Breast epithelium (tissue), 4 donors: ENCODE results near the gene AFF3. TPM values are rescaled to one million over a fixed set of nuclear protein-coding genes. Genes with fewer than 3 reads are reported as not detected.

Experiments
- DNase-seq, 2 donors: peaks; one replicate each; pipeline ENCODE4 v3.0.0-alpha.2; 2019; ENCODE audit warnings: low spot score in 2 of 2
- H3K27ac ChIP-seq, 2 donors: fragments of 200-600 bp; sonication (generic) in 1 of 2; one replicate each; pipeline ENCODE4 v1.5.1; 2016 to 2019; ENCODE audit warnings: mild to moderate bottlenecking in 1 of 2
- H3K27me3 ChIP-seq, 2 donors: fragments of 200-600 bp; sonication (generic) in 1 of 2; one replicate each; pipeline versions ENCODE4 v1.5.1 to v1.6.0; 2017 to 2019; ENCODE audit warnings: control low read depth in 1 of 2, mild to moderate bottlenecking in 1 of 2
- H3K36me3 ChIP-seq: fragments of 200-600 bp; one replicate; pipeline ENCODE4 v1.5.1; 2019
- H3K4me1 ChIP-seq, 2 donors: fragments of 200-600 bp; sonication (generic); one replicate each; pipeline ENCODE4 v1.5.1; 2016 to 2019; ENCODE audit warnings: control low read depth in 1 of 2
- H3K4me3 ChIP-seq, 3 donors: fragments of 200-600 bp; sonication (generic); 1 replicate in 2 of 3; 2 replicates in 1 of 3; pipeline ENCODE4 v1.5.1; 2016 to 2019; ENCODE audit warnings: mild to moderate bottlenecking in 3 of 3, moderate library complexity in 2 of 3
- H3K9me3 ChIP-seq, 2 donors: fragments of 200-600 bp; sonication (generic) in 1 of 2; one replicate each; pipeline ENCODE4 v1.5.1; 2016 to 2019; ENCODE audit warnings: control low read depth in 1 of 2
- POLR2A ChIP-seq: fragments of 450-650 bp; IDR thresholded peaks from one replicate; pipeline ENCODE4 v1.6.1; 2016; ENCODE audit warnings: antibody characterized with exemption, mild to moderate bottlenecking, moderate library complexity
- POLR2AphosphoS5 ChIP-seq, 3 donors: sonication (generic); formaldehyde crosslinking; IDR thresholded peaks; one replicate each; pipeline ENCODE4 v1.6.1; 2017; ENCODE audit warnings: antibody characterized with exemption in 3 of 3
- intact Hi-C: fragments of 100-400 bp; cut with DNase I; formaldehyde crosslinking; loops from one replicate; pipeline ENCODE4 v1.15.1; 2023; ENCODE audit warnings: low total_unique reads
- total RNA-seq, 3 donors: library from RNA; depleted of rRNA; stranded (reverse); fragments of >200 nt; gene quantifications; one replicate each; pipeline ENCODE4 v1.1.0, GENCODE V29; 2016
- TF ChIP-seq, protein P1 (sequence below), 3 donors: fragments of 450-650 bp; IDR thresholded peaks; one replicate each; pipeline ENCODE4 v1.5.1; 2016 to 2017; ENCODE audit warnings: antibody characterized with exemption in 3 of 3, mild to moderate bottlenecking in 3 of 3, moderate library complexity in 3 of 3

Gene AFF3
- total RNA-seq, 3 donors from 2014 or later, result 8.2 to 116 (median 63.6) TPM

- no peaks in the 10 kb centered on the region for H3K4me1 ChIP-seq
- intact Hi-C loops, result no loop called here
- TF ChIP-seq POLR2AphosphoS5 (IDR thresholded peaks at IDR 0.05) (no peak), POLR2A (no peak)
- TF ChIP-seq, protein P1, sequence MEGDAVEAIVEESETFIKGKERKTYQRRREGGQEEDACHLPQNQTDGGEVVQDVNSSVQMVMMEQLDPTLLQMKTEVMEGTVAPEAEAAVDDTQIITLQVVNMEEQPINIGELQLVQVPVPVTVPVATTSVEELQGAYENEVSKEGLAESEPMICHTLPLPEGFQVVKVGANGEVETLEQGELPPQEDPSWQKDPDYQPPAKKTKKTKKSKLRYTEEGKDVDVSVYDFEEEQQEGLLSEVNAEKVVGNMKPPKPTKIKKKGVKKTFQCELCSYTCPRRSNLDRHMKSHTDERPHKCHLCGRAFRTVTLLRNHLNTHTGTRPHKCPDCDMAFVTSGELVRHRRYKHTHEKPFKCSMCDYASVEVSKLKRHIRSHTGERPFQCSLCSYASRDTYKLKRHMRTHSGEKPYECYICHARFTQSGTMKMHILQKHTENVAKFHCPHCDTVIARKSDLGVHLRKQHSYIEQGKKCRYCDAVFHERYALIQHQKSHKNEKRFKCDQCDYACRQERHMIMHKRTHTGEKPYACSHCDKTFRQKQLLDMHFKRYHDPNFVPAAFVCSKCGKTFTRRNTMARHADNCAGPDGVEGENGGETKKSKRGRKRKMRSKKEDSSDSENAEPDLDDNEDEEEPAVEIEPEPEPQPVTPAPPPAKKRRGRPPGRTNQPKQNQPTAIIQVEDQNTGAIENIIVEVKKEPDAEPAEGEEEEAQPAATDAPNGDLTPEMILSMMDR (IDR thresholded peaks at IDR 0.05), result no peak
- H3K36me3 ChIP-seq, result no peaks in the 10 kb centered on the region
- no peak for DNase-seq
- H3K9me3 ChIP-seq, result no peaks in the 10 kb centered on the region
- no peak overlapping the region for H3K27ac ChIP-seq
- H3K4me3 ChIP-seq, result no peak overlapping the region
- no peaks in the 10 kb centered on the region for H3K27me3 ChIP-seq
Measured at GRCh38 chr2:100137318-100137717, 5.1 kb downstream of the AFF3 start.

DNA sequence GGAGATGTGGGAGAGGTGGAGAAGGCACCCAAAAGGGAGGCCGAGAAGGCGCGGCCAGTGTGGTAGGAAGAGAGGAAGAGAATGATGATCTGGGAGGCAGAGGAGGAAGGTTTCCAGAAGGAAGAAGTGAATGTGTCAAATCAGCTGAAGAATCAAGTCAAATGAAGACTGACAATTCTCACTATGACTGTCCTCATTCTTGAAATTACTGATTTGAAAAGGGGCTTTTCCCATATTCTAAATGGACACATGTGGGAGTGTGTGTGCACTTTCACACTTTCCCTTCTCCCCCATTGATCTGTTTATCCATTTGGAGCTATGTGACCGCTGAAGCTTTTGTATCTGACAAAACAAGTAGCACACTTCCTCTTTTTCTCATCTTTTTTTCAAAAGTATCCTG, 6.1 kb downstream of the AFF3 start:
- Histone ChIP-seq H3K36me3 (no peaks in the 10 kb centered on the region), H3K4me3 (no peak overlapping the region), H3K27me3 (no peaks in the 10 kb centered on the region), H3K4me1 (no peaks in the 10 kb centered on the region), H3K9me3 (no peaks in the 10 kb centered on the region), H3K27ac (no peak overlapping the region)
- intact Hi-C loops, result no loop called here
- no peak for DNase-seq
- TF ChIP-seq, protein P1 (IDR thresholded peaks at IDR 0.05), result no peak
- TF ChIP-seq POLR2AphosphoS5 (IDR thresholded peaks at IDR 0.05), result no peak
- TF ChIP-seq POLR2A, result no peak

DNA sequence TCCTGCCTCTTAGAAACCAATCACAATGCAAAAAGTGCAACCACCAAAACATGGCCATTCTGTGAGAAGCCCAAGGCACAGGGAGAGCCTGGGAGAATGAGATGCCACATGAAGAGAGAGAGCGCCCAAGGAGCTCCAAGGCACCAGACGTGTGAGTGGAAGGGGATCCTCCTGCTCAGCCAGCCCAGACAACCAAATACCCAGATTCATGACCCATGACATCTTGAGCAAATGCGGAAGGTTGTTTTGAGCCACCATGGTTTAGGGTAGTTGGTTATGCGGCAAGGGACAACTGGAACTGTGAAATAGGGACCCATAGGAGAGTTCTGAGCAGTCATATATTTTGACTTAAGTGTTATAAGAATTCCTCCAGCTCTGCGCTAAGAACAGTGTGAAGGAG, 7.0 kb downstream of the AFF3 start:
- Histone ChIP-seq H3K4me1 (no peaks in the 10 kb centered on the region), H3K4me3 (no peak overlapping the region), H3K27me3 (no peaks in the 10 kb centered on the region), H3K36me3 (no peaks in the 10 kb centered on the region), H3K27ac (no peak overlapping the region), H3K9me3 (no peaks in the 10 kb centered on the region)
- no peak for DNase-seq
- intact Hi-C loops, result no loop called here
- TF ChIP-seq, protein P1 (IDR thresholded peaks at IDR 0.05), result no peak
- no peak for TF ChIP-seq POLR2AphosphoS5 (IDR thresholded peaks at IDR 0.05)
- no peak for TF ChIP-seq POLR2A

DNA sequence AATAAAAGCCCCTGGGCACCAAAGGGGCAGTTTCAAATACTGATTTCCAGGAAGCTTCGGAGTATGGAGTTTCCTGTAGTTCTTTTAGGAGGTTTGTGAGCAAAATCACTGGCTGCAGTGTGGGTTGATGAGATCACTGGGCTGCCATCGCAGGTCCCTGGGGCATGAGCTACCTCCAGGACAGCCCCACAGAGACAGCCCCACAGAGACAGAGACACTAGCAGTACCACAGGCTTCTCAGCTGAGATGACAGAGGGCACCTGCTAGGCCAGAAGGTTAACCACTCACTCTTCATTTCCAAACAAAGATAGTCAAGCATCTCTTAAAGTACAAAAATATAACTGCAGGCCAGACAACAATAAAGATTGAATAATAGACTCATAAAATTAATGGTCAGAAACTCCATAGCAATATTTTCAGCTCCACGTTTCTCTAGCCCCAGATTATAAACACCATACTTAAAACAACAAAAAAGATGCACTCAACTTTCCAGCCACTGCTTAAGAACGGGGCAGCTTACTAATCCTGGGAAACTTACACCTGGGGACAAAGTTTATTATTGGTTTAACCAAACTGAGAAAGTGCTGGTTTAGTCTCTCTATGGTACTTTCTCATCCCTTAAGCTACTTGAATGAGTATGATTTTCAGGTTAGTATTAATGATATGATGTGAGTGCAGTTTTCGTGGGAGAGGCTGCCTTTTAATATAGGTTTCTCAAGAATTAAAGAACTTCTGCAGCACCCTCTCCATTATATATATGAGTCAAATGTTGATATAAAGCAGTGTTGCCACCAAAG, 11.6 kb downstream of the AFF3 start:
- H3K27me3 ChIP-seq, result no peaks in the 10 kb centered on the region
- no peaks in the 10 kb centered on the region for H3K9me3 ChIP-seq
- no peak overlapping the region for H3K4me3 ChIP-seq
- no peaks in the 10 kb centered on the region for H3K4me1 ChIP-seq
- H3K36me3 ChIP-seq, result no peaks in the 10 kb centered on the region
- DNase-seq, result no peak
- intact Hi-C loops, result no loop called here
- H3K27ac ChIP-seq, result no peak overlapping the region
- TF ChIP-seq POLR2A (no peak), POLR2AphosphoS5 (IDR thresholded peaks at IDR 0.05) (no peak)
- TF ChIP-seq, protein P1 (IDR thresholded peaks at IDR 0.05), result no peak

GRCh38 chr2:100126897-100127401, 15.4 kb downstream of the AFF3 start:
- no peak for TF ChIP-seq POLR2AphosphoS5 (IDR thresholded peaks at IDR 0.05)
- no peak for TF ChIP-seq POLR2A
- TF ChIP-seq, protein P1 (IDR thresholded peaks at IDR 0.05), result no peak
- no peak overlapping the region for H3K4me3 ChIP-seq
- H3K27ac ChIP-seq, result no peak overlapping the region
- no peaks in the 10 kb centered on the region for H3K27me3 ChIP-seq
- no peak for DNase-seq
- H3K36me3 ChIP-seq, result no peaks in the 10 kb centered on the region
- no peaks in the 10 kb centered on the region for H3K4me1 ChIP-seq
- intact Hi-C loops, result no loop called here
- H3K9me3 ChIP-seq, result no peaks in the 10 kb centered on the region
